KBM-7 (cell line): Measurements from ENCODE around the gene DDX52.

Experiments used
- DNase-seq: peaks from one replicate; pipeline ENCODE4 v3.0.0-alpha.2; 2015
- in situ Hi-C: fragments of 300-500 bp; cut with MboI; formaldehyde crosslinking; loops from 2 replicates; pipeline ENCODE4 v1.14.3; 2020; ENCODE audit warnings: low sequenced_read_pairs, low pct_unique_long_range_greater_than_20kb, mixed read lengths

DDX52 gene

GRCh38 chr17:37605081-37605480 is 38.2 kb downstream of the DDX52 start:
- DNase-seq = no peak
- in situ Hi-C loops = no loop called here

- in situ Hi-C loops = no loop called here
- no peak for DNase-seq
Observed at GRCh38 chr17:37604556-37604955, 38.7 kb downstream of the DDX52 start.

- no peak for DNase-seq
- in situ Hi-C loops = no loop called here
Observed at GRCh38 chr17:37598145-37598544, 45.1 kb downstream of the DDX52 start.

- no peak for DNase-seq
- in situ Hi-C loops = no loop called here
Observed at GRCh38 chr17:37592291-37592690, 51.0 kb downstream of the DDX52 start.

- DNase-seq = no peak
- in situ Hi-C loops = no loop called here
Observed at GRCh38 chr17:37585066-37585465, 58.2 kb downstream of the DDX52 start.

- no peak for DNase-seq
- in situ Hi-C loops = no loop called here
Observed at GRCh38 chr17:37576281-37576680, 67.0 kb downstream of the DDX52 start.

GRCh38 chr17:37574427-37574826 is 68.8 kb downstream of the DDX52 start:
- in situ Hi-C loops = no loop called here
- DNase-seq = no peak

GRCh38 chr17:37571674-37572073 is 71.6 kb downstream of the DDX52 start:
- in situ Hi-C loops = no loop called here
- DNase-seq = no peak

- peak; percentile 52 for DNase-seq
- in situ Hi-C loops = no loop called here
Observed at GRCh38 chr17:37570527-37571093, 72.6 kb downstream of the DDX52 start.

- in situ Hi-C loops = no loop called here
- DNase-seq = no peak
Observed at GRCh38 chr17:37568350-37569053, 74.7 kb downstream of the DDX52 start.

- no peak for DNase-seq
- in situ Hi-C loops = no loop called here
Observed at GRCh38 chr17:37567538-37567937, 75.7 kb downstream of the DDX52 start.

GRCh38 chr17:37567137-37567536 is 76.1 kb downstream of the DDX52 start:
- DNase-seq = no peak
- in situ Hi-C loops = no loop called here

GRCh38 chr17:37564252-37564651 is 79.0 kb downstream of the DDX52 start:
- in situ Hi-C loops = no loop called here
- DNase-seq = no peak

GRCh38 chr17:37562016-37562745 is 81.1 kb downstream of the DDX52 start:
- no peak for DNase-seq
- in situ Hi-C loops = no loop called here
